ENCODE data around the gene ITIH2.
"Not testable (repeated sequence)": the region's sequence is repeated elsewhere in the genome, so short reads cannot be mapped to it uniquely, and the experiment has no call there.

The ITIH2 gene

GRCh38 chr10:7679256-7679655 lies 23.9 kb upstream of the ITIH2 start:
- no peak for FAIRE-seq
- TF ChIP-seq POLR2AphosphoS5 (IDR thresholded peaks at IDR 0.05; ENCODE audit: low read depth, low read length): no peak

GRCh38 chr10:7680078-7680477 lies 23.0 kb upstream of the ITIH2 start:
- DNase-seq (ENCODE audit: insufficient read length); FAIRE-seq: not testable (repeated sequence)

More at GRCh38 chr10:7679256-7679655, 23.9 kb upstream of the ITIH2 start:
- DNase-seq (ENCODE audit: insufficient read length): no peak

DNA sequence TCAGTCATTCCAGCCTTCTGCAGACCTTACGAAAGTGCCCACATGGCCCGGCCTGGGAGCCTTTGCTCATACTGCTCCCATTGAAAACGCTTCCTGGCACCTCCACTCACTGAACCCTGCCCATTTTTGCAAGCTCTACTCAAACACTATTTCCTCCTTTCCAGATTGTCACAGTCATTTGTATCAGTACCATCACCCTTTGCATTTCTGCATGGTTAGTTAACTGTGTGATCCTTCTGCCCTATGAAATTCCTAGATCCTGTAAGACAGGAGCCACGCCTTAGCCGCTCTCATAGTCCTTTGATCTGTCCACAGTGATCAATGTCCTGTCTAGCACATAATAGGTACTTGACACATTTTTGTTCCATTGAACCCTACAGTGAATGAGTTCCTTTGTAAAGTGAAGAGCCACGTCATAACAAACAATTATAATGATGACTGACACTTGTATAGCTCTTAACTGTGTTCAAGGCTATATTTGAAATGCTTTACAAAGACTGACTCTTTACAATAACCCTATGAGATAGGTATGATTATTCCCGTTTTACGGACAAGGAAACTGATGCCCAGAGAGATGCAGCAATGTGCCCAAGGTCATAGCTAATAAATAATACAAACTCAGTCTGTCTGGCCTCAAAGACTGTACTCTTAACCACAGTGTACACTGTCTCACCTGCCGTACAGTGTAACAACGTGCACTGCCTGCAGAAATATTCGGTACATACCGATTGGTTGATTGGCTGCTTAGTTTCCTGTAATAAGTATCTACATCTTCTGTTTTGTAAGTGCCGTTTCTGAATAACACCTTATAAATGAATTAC lies 16.6 kb upstream of the ITIH2 start:
- TF ChIP-seq POLR2AphosphoS5 (IDR thresholded peaks at IDR 0.05; ENCODE audit: low read depth, low read length) (no peak), TAF1 (IDR thresholded peaks at IDR 0.05; ENCODE audit: borderline replicate concordance, low read depth, low read length) (no peak)
- FAIRE-seq (no peak), DNase-seq (ENCODE audit: insufficient read length) (no peak)

DNA sequence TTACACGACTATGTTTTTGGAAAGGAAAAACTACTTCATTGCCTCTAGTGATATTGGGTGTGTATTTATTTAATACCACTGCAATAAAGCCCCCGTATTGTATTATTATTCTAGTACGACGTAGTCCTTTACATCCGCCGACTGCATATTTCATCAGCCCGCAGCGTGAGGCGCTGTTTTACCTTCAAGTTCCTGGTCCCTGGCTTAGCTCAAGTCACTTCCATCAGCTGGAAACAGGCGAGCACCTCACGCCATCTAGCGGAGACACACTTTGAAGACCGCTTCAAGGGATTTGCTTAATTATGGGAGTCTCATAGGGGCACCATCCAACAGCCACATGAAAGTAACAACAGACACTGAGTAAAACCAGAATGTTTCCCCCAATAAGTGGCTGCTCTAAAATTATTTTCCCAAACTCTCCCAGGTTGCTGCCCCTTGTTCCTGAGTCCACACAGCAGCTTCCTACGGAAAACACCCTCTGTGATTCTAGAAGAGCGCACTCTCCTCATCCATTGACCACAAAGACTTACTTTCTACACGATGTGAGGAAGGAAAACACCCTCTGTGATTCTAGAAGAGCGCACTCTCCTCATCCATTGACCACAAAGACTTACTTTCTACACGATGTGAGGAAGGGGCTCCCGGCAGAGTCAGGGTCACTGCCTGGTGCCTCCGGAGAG lies 15.7 kb upstream of the ITIH2 start:
- no peak for TF ChIP-seq TAF1 (IDR thresholded peaks at IDR 0.05; ENCODE audit: borderline replicate concordance, low read depth, low read length)
- no peak for TF ChIP-seq POLR2AphosphoS5 (IDR thresholded peaks at IDR 0.05; ENCODE audit: low read depth, low read length)
- no peak for TF ChIP-seq POLR2A (IDR thresholded peaks at IDR 0.05; ENCODE audit: low read depth, low read length)
- FAIRE-seq (no peak), DNase-seq (ENCODE audit: insufficient read length) (peak; percentile 36)

GRCh38 chr10:7689591-7689990 lies 13.5 kb upstream of the ITIH2 start:
- DNase-seq (ENCODE audit: insufficient read length) (no peak), FAIRE-seq (no peak)
- TF ChIP-seq POLR2A (IDR thresholded peaks at IDR 0.05; ENCODE audit: low read depth, low read length): no peak
- TF ChIP-seq POLR2AphosphoS5 (IDR thresholded peaks at IDR 0.05; ENCODE audit: low read depth, low read length): no peak
- TF ChIP-seq TAF1 (IDR thresholded peaks at IDR 0.05; ENCODE audit: borderline replicate concordance, low read depth, low read length): no peak

DNA sequence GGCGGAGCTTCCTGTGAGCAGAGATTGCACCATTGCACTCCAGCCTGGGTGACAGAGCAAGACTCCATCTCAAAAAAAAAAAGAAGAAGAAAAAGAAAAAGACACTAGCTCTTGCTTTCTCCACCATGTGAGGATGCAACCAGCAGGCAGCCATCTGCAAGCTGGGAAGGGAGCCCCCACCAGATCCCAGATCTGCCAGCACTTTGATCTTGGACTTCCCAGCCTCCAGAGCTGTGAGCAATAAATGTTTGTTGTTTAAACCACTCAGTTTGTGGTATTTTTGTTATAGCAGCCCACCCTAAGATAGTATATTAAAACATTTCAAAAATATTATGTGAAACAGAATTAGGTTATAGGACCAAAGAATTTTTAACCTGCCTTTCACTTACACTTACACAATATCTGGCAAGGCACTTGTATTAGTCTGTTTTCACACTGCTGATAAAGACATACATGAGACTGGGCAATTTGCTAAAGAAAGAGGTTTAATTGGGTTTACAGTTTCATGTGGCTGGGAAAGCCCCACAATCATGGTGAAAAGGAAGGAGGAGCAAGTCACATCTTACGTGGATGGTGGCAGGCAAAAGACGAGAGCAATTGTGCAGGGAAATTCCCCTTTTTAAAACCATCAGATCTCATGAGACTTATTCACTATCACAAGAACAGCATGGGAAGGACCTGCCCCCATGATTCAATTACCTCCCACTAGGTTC lies 12.1 kb upstream of the ITIH2 start:
- FAIRE-seq; DNase-seq (ENCODE audit: insufficient read length): not testable (repeated sequence)

GRCh38 chr10:7692368-7692767 lies 10.7 kb upstream of the ITIH2 start:
- FAIRE-seq; DNase-seq (ENCODE audit: insufficient read length): not testable (repeated sequence)

- not testable (repeated sequence) for DNase-seq (ENCODE audit: insufficient read length); FAIRE-seq
Observed at GRCh38 chr10:7693194-7693593, 9.9 kb upstream of the ITIH2 start.

GRCh38 chr10:7696545-7696944 lies 6.6 kb upstream of the ITIH2 start:
- FAIRE-seq (no peak), DNase-seq (ENCODE audit: insufficient read length) (no peak)
- TF ChIP-seq POLR2A (IDR thresholded peaks at IDR 0.05; ENCODE audit: low read depth, low read length) (no peak), POLR2AphosphoS5 (IDR thresholded peaks at IDR 0.05; ENCODE audit: low read depth, low read length) (no peak), TAF1 (IDR thresholded peaks at IDR 0.05; ENCODE audit: borderline replicate concordance, low read depth, low read length) (no peak)

GRCh38 chr10:7697426-7697825 lies 5.7 kb upstream of the ITIH2 start:
- FAIRE-seq: no peak
- TF ChIP-seq POLR2AphosphoS5 (IDR thresholded peaks at IDR 0.05; ENCODE audit: low read depth, low read length): no peak
- no peak for TF ChIP-seq TAF1 (IDR thresholded peaks at IDR 0.05; ENCODE audit: borderline replicate concordance, low read depth, low read length)
- no peak for TF ChIP-seq POLR2A (IDR thresholded peaks at IDR 0.05; ENCODE audit: low read depth, low read length)

GRCh38 chr10:7700577-7701125 lies 2.5 kb upstream of the ITIH2 start:
- FAIRE-seq (no peak), DNase-seq (ENCODE audit: insufficient read length) (no peak)

More at GRCh38 chr10:7697426-7697825, 5.7 kb upstream of the ITIH2 start:
- DNase-seq (ENCODE audit: insufficient read length): no peak

DNA sequence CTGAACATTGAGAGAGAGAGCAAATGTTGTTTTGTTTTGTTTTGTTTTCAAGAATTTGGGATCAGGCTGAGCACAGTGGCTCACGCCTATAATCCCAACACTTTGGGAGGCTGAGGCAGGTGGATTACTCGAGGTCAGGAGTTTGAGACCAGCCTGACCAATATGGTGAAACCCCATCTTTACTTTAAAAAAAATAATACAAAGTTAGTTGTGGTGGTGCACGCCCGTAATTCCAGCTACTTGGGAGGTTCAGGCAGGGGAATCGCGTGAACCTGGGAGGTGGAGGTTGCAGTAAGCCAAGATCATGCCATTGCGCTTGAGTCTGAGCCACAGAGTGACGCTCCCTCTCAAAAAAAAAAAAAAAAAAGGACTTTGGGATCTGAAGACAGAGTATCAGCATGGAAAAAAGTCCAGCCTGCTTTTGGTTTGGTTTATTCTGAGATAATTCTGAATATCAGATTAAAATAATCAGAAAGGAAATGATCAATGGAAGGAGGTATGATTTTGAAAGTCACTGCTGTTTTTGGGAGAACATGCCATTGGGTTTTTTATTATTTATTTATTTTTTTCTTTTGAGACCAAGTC lies 1.9 kb upstream of the ITIH2 start:
- DNase-seq (ENCODE audit: insufficient read length) (no peak), FAIRE-seq (no peak)
- TF ChIP-seq TAF1 (IDR thresholded peaks at IDR 0.05; ENCODE audit: borderline replicate concordance, low read depth, low read length): no peak
- TF ChIP-seq POLR2AphosphoS5 (IDR thresholded peaks at IDR 0.05; ENCODE audit: low read depth, low read length): no peak
- TF ChIP-seq POLR2A (IDR thresholded peaks at IDR 0.05; ENCODE audit: low read depth, low read length): no peak

More at GRCh38 chr10:7700577-7701125, 2.5 kb upstream of the ITIH2 start:
- TF ChIP-seq TAF1 (IDR thresholded peaks at IDR 0.05; ENCODE audit: borderline replicate concordance, low read depth, low read length) (no peak), POLR2A (IDR thresholded peaks at IDR 0.05; ENCODE audit: low read depth, low read length) (no peak), POLR2AphosphoS5 (IDR thresholded peaks at IDR 0.05; ENCODE audit: low read depth, low read length) (no peak)

Data from GM12892 (cell line).